PC-9 (cell line): ENCODE data around the gene CCDC28B.

ENCODE experiments used
- EZH2 ChIP-seq: fragments of 200-600 bp; sonication (generic); IDR thresholded peaks from 2 replicates; pipeline ENCODE4 v1.8.0; 2017; ENCODE audit warnings: antibody characterized with exemption, low read depth
- TF ChIP-seq, protein P1 (sequence below): fragments of 200-600 bp; sonication (generic); conservative IDR thresholded peaks from 2 replicates; pipeline ENCODE4 v1.6.1; 2017; ENCODE audit warnings: mixed run types, antibody characterized with exemption, mild to moderate bottlenecking, moderate library complexity

DNA sequence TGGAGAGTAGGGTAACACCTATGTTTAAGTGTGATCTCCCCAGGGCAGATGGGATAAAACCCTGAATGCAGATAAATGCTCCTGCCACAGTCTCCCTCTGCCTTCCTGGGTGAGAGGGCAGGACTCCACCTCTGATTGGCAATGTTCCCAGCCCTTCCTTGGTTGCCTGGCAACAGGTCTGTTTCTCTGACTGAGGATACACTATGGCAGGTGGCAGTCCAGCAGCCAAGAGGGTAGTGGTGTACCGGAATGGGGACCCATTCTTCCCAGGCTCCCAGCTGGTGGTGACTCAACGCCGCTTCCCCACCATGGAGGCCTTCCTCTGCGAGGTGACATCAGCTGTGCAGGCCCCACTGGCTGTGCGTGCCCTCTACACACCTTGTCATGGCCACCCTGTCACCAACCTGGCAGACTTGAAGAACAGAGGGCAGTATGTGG, 8.5 kb downstream of the CCDC28B start, which contains the start of gene DCDC2B:
- TF ChIP-seq, protein P1, sequence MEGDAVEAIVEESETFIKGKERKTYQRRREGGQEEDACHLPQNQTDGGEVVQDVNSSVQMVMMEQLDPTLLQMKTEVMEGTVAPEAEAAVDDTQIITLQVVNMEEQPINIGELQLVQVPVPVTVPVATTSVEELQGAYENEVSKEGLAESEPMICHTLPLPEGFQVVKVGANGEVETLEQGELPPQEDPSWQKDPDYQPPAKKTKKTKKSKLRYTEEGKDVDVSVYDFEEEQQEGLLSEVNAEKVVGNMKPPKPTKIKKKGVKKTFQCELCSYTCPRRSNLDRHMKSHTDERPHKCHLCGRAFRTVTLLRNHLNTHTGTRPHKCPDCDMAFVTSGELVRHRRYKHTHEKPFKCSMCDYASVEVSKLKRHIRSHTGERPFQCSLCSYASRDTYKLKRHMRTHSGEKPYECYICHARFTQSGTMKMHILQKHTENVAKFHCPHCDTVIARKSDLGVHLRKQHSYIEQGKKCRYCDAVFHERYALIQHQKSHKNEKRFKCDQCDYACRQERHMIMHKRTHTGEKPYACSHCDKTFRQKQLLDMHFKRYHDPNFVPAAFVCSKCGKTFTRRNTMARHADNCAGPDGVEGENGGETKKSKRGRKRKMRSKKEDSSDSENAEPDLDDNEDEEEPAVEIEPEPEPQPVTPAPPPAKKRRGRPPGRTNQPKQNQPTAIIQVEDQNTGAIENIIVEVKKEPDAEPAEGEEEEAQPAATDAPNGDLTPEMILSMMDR: no peak
- TF ChIP-seq EZH2: no peak
